ENCODE results near the gene KCNJ6.

DNA sequence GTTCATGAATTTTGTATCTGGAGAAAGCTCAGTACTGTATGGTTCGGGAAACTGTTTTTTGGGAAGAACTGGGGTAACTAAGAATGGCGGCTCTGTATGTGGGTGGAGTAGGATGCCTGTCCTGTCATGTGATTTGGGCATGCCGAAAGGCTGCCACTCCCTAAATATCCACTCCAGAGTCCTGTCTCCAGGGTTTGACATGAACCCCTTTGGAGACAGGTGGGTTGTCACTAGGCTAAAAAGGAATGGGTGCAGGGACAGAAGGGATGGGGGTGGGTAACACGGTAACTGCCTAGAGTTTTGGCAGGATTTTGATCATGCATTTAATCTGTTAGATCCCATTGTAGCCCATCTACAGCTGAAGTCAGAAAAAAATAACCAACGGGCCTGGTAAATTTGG is 150.1 kb downstream of the KCNJ6 start:
- TF ChIP-seq ZNF384 (IDR thresholded peaks at IDR 0.05) (no peak), BHLHE40 (IDR thresholded peaks at IDR 0.05; ENCODE audit: borderline replicate concordance) (no peak), L3MBTL2 (conservative IDR thresholded peaks at IDR 0.05) (no peak), FOXM1 (IDR thresholded peaks at IDR 0.05; ENCODE audit: borderline replicate concordance) (no peak), CTBP1 (IDR thresholded peaks at IDR 0.05; ENCODE audit: borderline replicate concordance) (no peak), SP1 (IDR thresholded peaks at IDR 0.05) (no peak), TARDBP (IDR thresholded peaks at IDR 0.05) (no peak), FOXA1 (IDR thresholded peaks at IDR 0.05) (no peak), HDGF (IDR thresholded peaks at IDR 0.05; ENCODE audit: borderline replicate concordance) (no peak)

Data from HEK293T (cell line).